H1 (cell line): ENCODE measurements around the gene TEX44. TPM values are rescaled to one million over a fixed set of nuclear protein-coding genes. Genes with fewer than 3 reads are reported as not detected.

Experiments
- BACH1 ChIP-seq: IDR thresholded peaks from 2 replicates; pipeline ENCODE4 v1.6.1; 2012; ENCODE audit warnings: low read length, improper control_type of control experiment
- CBX8 ChIP-seq: fragments of 300-800, 300-1000 bp; sonication (generic); IDR thresholded peaks from 2 replicates; pipeline ENCODE4 v1.7.1; 2016; ENCODE audit warnings: low read depth, low read length, borderline replicate concordance
- CHD7 ChIP-seq: fragments of 300-600 bp; sonication (generic); IDR thresholded peaks from 2 replicates; pipeline ENCODE4 v1.7.1; 2012; ENCODE audit warnings: low read length, moderate library complexity, mild to moderate bottlenecking, inconsistent platforms; ENCODE audit not compliant: insufficient replicate concordance
- CTCF ChIP-seq, 3 experiments: IDR thresholded peaks; 1 replicate in 2 of 3; 2 replicates in 1 of 3; pipeline versions ENCODE4 v1.5.1 to v1.6.1; 2011; ENCODE audit warnings: low read length in 3 of 3, mild to moderate bottlenecking in 3 of 3, inconsistent platforms in 2 of 3, low read depth in 1 of 3, moderate library complexity in 1 of 3; ENCODE audit not compliant: insufficient read depth in 1 of 3; ENCODE audit errors: control extremely low read depth in 1 of 3
- SRF ChIP-seq: IDR thresholded peaks from 2 replicates; pipeline ENCODE4 v1.6.1; 2011; ENCODE audit warnings: mild to moderate bottlenecking, low read depth, low read length, moderate library complexity
- polyA plus RNA-seq, 7 experiments: library from polyadenylated mRNA; depleted of rRNA in 3 of 7; stranded (reverse) in 5 of 7; unstranded in 2 of 7; fragments of >200 nt in 5 of 7; fragments of 200-250 nt in 2 of 7; gene quantifications; 1 replicate in 5 of 7; 2 replicates in 1 of 7; 4 replicates in 1 of 7; pipeline versions ENCODE4 v1.2.1 to v1.2.3, GENCODE V29; 2011 to 2013; ENCODE audit warnings: missing spikeins in 2 of 7, mixed read lengths in 2 of 7
- total RNA-seq: library from RNA; stranded (reverse); fragmentation: NEBNext Ultra II Directional; extraction: Animal tissue kit (Norgen Biotek cat#: 25700); gene quantifications from 2 replicates; pipeline ENCODE4 v1.2.1, GENCODE V29; 2021

The TEX44 gene
- total and polyA plus RNA-seq, 2 of the 8 experiments (the other 6 are each of a cell fraction or from before 2014, with no cell fraction given), result not detected

- no peak for TF ChIP-seq CHD7
- TF ChIP-seq BACH1, result no peak
- no peak for TF ChIP-seq CTCF (IDR thresholded peaks at IDR 0.05; ENCODE audit: control extremely low read depth in 1 of 3, insufficient read depth in 1 of 3, low read depth in 1 of 3, low read length in 3 of 3)
- no peak for TF ChIP-seq SRF
- TF ChIP-seq CBX8, result no peak
- TF ChIP-seq, all 59 proteins: peak for 0
Observed at GRCh38 chr2:231634951-231635875, 42.5 kb downstream of the TEX44 start (continued).
